ENCODE measurements around the gene TMEM185B. TPM values are rescaled to one million over a fixed set of nuclear protein-coding genes. Genes with fewer than 3 reads are reported as not detected.
"Not testable (repeated sequence)": the region's sequence is repeated elsewhere in the genome, so short reads cannot be mapped to it uniquely, and the experiment has no call there.

Gene TMEM185B
- total RNA-seq, 1 donor from 2014 or later = 22.4 TPM

- Mint-ChIP-seq H3K36me3 (ENCODE audit: low read depth) (peaks cover 4% of the 10 kb centered on the region), H3K4me1 (no peaks in the 10 kb centered on the region), H3K9me3 (peaks cover 4% of the 10 kb centered on the region), H3K4me3 (no peak overlapping the region), H3K27ac (ENCODE audit: unreplicated experiment) (no peak overlapping the region), H3K27me3 (ENCODE audit: low read depth) (no peaks in the 10 kb centered on the region)
- no peak for TF ChIP-seq CTCF (conservative IDR thresholded peaks at IDR 0.05)
- no peak for DNase-seq (ENCODE audit: low read depth, low spot score)
These were observed 19.8 kb downstream of the TMEM185B start for GRCh38 chr2:120203251-120204021.

- H3K4me3 Mint-ChIP-seq; DNase-seq (ENCODE audit: low read depth, low spot score); H3K27ac Mint-ChIP-seq (ENCODE audit: unreplicated experiment); H3K4me1 Mint-ChIP-seq; H3K27me3 Mint-ChIP-seq (ENCODE audit: low read depth): not testable (repeated sequence)
- Mint-ChIP-seq H3K36me3 (ENCODE audit: low read depth) (peaks cover 11% of the 10 kb centered on the region), H3K9me3 (peaks cover 11% of the 10 kb centered on the region)
These were observed 23.3 kb downstream of the TMEM185B start for GRCh38 chr2:120199817-120200459.

- Mint-ChIP-seq H3K36me3 (ENCODE audit: low read depth) (peaks cover 17% of the 10 kb centered on the region), H3K9me3 (peaks cover 20% of the 10 kb centered on the region), H3K27ac (ENCODE audit: unreplicated experiment) (no peak overlapping the region), H3K4me1 (no peaks in the 10 kb centered on the region), H3K27me3 (ENCODE audit: low read depth) (no peaks in the 10 kb centered on the region), H3K4me3 (no peak overlapping the region)
- DNase-seq (ENCODE audit: low read depth, low spot score) = no peak
- TF ChIP-seq CTCF (conservative IDR thresholded peaks at IDR 0.05) = no peak
These were observed 27.6 kb downstream of the TMEM185B start for GRCh38 chr2:120195553-120195952.

- Mint-ChIP-seq H3K4me1 (no peaks in the 10 kb centered on the region), H3K36me3 (ENCODE audit: low read depth) (peaks cover 8% of the 10 kb centered on the region), H3K4me3 (no peak overlapping the region), H3K9me3 (peaks cover 19% of the 10 kb centered on the region), H3K27ac (ENCODE audit: unreplicated experiment) (no peak overlapping the region), H3K27me3 (ENCODE audit: low read depth) (no peaks in the 10 kb centered on the region)
- no peak for DNase-seq (ENCODE audit: low read depth, low spot score)
- no peak for TF ChIP-seq CTCF (conservative IDR thresholded peaks at IDR 0.05)
These were observed 30.9 kb downstream of the TMEM185B start for GRCh38 chr2:120192280-120192679.

GRCh38 chr2:120189189-120189588, 34.0 kb downstream of the TMEM185B start:
- H3K4me1 Mint-ChIP-seq = no peaks in the 10 kb centered on the region
- TF ChIP-seq CTCF (conservative IDR thresholded peaks at IDR 0.05) = no peak
- DNase-seq (ENCODE audit: low read depth, low spot score) = no peak
- no peak overlapping the region for H3K4me3 Mint-ChIP-seq
- no peaks in the 10 kb centered on the region for H3K27me3 Mint-ChIP-seq (ENCODE audit: low read depth)
- H3K36me3 Mint-ChIP-seq (ENCODE audit: low read depth) = peaks cover 18% of the 10 kb centered on the region
- peaks cover 15% of the 10 kb centered on the region for H3K9me3 Mint-ChIP-seq
- H3K27ac Mint-ChIP-seq (ENCODE audit: unreplicated experiment) = no peak overlapping the region

- Mint-ChIP-seq H3K4me1 (no peaks in the 10 kb centered on the region), H3K36me3 (ENCODE audit: low read depth) (peaks cover 30% of the 10 kb centered on the region), H3K27me3 (ENCODE audit: low read depth) (no peaks in the 10 kb centered on the region), H3K4me3 (no peak overlapping the region), H3K27ac (ENCODE audit: unreplicated experiment) (no peak overlapping the region), H3K9me3 (no peaks in the 10 kb centered on the region)
- no peak for DNase-seq (ENCODE audit: low read depth, low spot score)
- no peak for TF ChIP-seq CTCF (conservative IDR thresholded peaks at IDR 0.05)
These were observed 41.1 kb downstream of the TMEM185B start for GRCh38 chr2:120182019-120182560.

Measured in neural crest cell (in vitro differentiated cells).